ENCODE measurements around the gene ATP8B2.

GRCh38 chr1:154391086-154391770 lies 65.9 kb downstream of the ATP8B2 start:
- TF ChIP-seq CTCF (IDR thresholded peaks at IDR 0.05): no peak
- TF ChIP-seq POLR2AphosphoS5 (IDR thresholded peaks at IDR 0.05): no peak
- no peak for TF ChIP-seq POLR2A (IDR thresholded peaks at IDR 0.05)
- TF ChIP-seq EP300 (IDR thresholded peaks at IDR 0.05): no peak
